Muscle layer of duodenum (tissue), 2 donors: Measurements from ENCODE around the gene SLC27A3.

Experiments
- H3K27ac ChIP-seq: one replicate; pipeline ENCODE4 v1.7.0; 2013; ENCODE audit warnings: mild to moderate bottlenecking, low read length
- H3K27me3 ChIP-seq: one replicate; pipeline ENCODE4 v1.7.0; 2013; ENCODE audit warnings: low read depth, mild to moderate bottlenecking, control low read depth, low read length
- H3K36me3 ChIP-seq, 2 donors: one replicate each; pipeline ENCODE4 v1.7.0; 2013; ENCODE audit warnings: low read length in 2 of 2, control low read depth in 1 of 2, mild to moderate bottlenecking in 1 of 2; ENCODE audit not compliant: insufficient read depth in 2 of 2, control insufficient read depth in 1 of 2
- H3K4me1 ChIP-seq, 2 donors: one replicate each; pipeline ENCODE4 v1.7.0; 2013; ENCODE audit warnings: low read length in 2 of 2, mild to moderate bottlenecking in 2 of 2, control low read depth in 1 of 2, moderate library complexity in 1 of 2; ENCODE audit not compliant: insufficient read depth in 2 of 2, control insufficient read depth in 1 of 2
- H3K4me3 ChIP-seq, 2 donors: one replicate each; pipeline ENCODE4 v1.7.0; 2013; ENCODE audit warnings: low read length in 2 of 2, low read depth in 1 of 2, mild to moderate bottlenecking in 1 of 2
- H3K9me3 ChIP-seq, 2 donors: one replicate each; pipeline ENCODE4 v1.7.0; 2013; ENCODE audit warnings: low read length in 2 of 2, control low read depth in 1 of 2, mild to moderate bottlenecking in 1 of 2; ENCODE audit not compliant: control insufficient read depth in 1 of 2
- donor health status: healthy.

The SLC27A3 gene

GRCh38 chr1:153746174-153746573 lies 29.0 kb upstream of the SLC27A3 start:
- Histone ChIP-seq H3K27ac (no peak overlapping the region), H3K4me3 (no peak overlapping the region), H3K27me3 (no peaks in the 10 kb centered on the region), H3K9me3 (no peaks in the 10 kb centered on the region), H3K36me3 (peaks cover 56 to 73% of the 10 kb centered on the region in 2 donors), H3K4me1 (peaks cover 0 to 13% of the 10 kb centered on the region in 2 donors)

- H3K4me3 ChIP-seq = no peak overlapping the region
- H3K27me3 ChIP-seq = no peaks in the 10 kb centered on the region
- H3K4me1 ChIP-seq = peaks cover 0 to 9% of the 10 kb centered on the region in 2 donors
- no peak overlapping the region for H3K27ac ChIP-seq
- peaks cover 58 to 64% of the 10 kb centered on the region in 2 donors for H3K36me3 ChIP-seq
- H3K9me3 ChIP-seq = no peaks in the 10 kb centered on the region
Observed at GRCh38 chr1:153748903-153749302, 26.3 kb upstream of the SLC27A3 start.

- peaks cover 60 to 64% of the 10 kb centered on the region in 2 donors for H3K36me3 ChIP-seq
- no peak overlapping the region for H3K4me3 ChIP-seq
- no peak overlapping the region for H3K27ac ChIP-seq
- H3K4me1 ChIP-seq = peaks cover 0 to 9% of the 10 kb centered on the region in 2 donors
- no peaks in the 10 kb centered on the region for H3K27me3 ChIP-seq
- H3K9me3 ChIP-seq = no peaks in the 10 kb centered on the region
Observed at GRCh38 chr1:153749408-153750005, 25.7 kb upstream of the SLC27A3 start.

GRCh38 chr1:153750026-153750995 lies 24.9 kb upstream of the SLC27A3 start:
- H3K27ac ChIP-seq = no peak overlapping the region
- H3K4me3 ChIP-seq = no peak overlapping the region
- H3K4me1 ChIP-seq = peaks cover 0 to 9% of the 10 kb centered on the region in 2 donors
- no peaks in the 10 kb centered on the region for H3K27me3 ChIP-seq
- H3K36me3 ChIP-seq = peaks cover 66 to 67% of the 10 kb centered on the region in 2 donors
- no peaks in the 10 kb centered on the region for H3K9me3 ChIP-seq

- Histone ChIP-seq H3K27ac (peak overlapping the region; percentile 34), H3K27me3 (no peaks in the 10 kb centered on the region), H3K4me3 (no peak overlapping the region), H3K4me1 (peaks cover 0 to 6% of the 10 kb centered on the region in 2 donors), H3K9me3 (no peaks in the 10 kb centered on the region), H3K36me3 (peaks cover 62 to 72% of the 10 kb centered on the region in 2 donors)
Observed at GRCh38 chr1:153752072-153752471, 23.1 kb upstream of the SLC27A3 start.

GRCh38 chr1:153752571-153753195 lies 22.5 kb upstream of the SLC27A3 start:
- Histone ChIP-seq H3K9me3 (no peaks in the 10 kb centered on the region), H3K4me1 (peaks cover 0 to 6% of the 10 kb centered on the region in 2 donors), H3K27me3 (no peaks in the 10 kb centered on the region), H3K4me3 (no peak overlapping the region), H3K27ac (peak overlapping the region; percentile 34), H3K36me3 (peaks cover 62 to 72% of the 10 kb centered on the region in 2 donors)

- Histone ChIP-seq H3K4me1 (peaks cover 0 to 1% of the 10 kb centered on the region in 2 donors), H3K27me3 (no peaks in the 10 kb centered on the region), H3K36me3 (peaks cover 56 to 70% of the 10 kb centered on the region in 2 donors), H3K27ac (no peak overlapping the region), H3K4me3 (no peak overlapping the region), H3K9me3 (no peaks in the 10 kb centered on the region)
Observed at GRCh38 chr1:153754266-153754665, 20.9 kb upstream of the SLC27A3 start.

- no peaks in the 10 kb centered on the region for H3K9me3 ChIP-seq
- peaks cover 0 to 3% of the 10 kb centered on the region in 2 donors for H3K4me1 ChIP-seq
- peaks cover 66 to 68% of the 10 kb centered on the region in 2 donors for H3K36me3 ChIP-seq
- no peak overlapping the region for H3K27ac ChIP-seq
- H3K4me3 ChIP-seq = no peak overlapping the region
- no peaks in the 10 kb centered on the region for H3K27me3 ChIP-seq
Observed at GRCh38 chr1:153760440-153760839, 14.8 kb upstream of the SLC27A3 start.

GRCh38 chr1:153763365-153764225 lies 11.6 kb upstream of the SLC27A3 start:
- Histone ChIP-seq H3K27ac (no peak overlapping the region), H3K4me3 (no peak overlapping the region), H3K36me3 (peaks cover 66 to 67% of the 10 kb centered on the region in 2 donors), H3K27me3 (no peaks in the 10 kb centered on the region), H3K9me3 (no peaks in the 10 kb centered on the region), H3K4me1 (peaks cover 0 to 3% of the 10 kb centered on the region in 2 donors)

- Histone ChIP-seq H3K4me3 (no peak overlapping the region), H3K4me1 (peaks cover 0 to 3% of the 10 kb centered on the region in 2 donors), H3K9me3 (no peaks in the 10 kb centered on the region), H3K36me3 (peaks cover 67 to 70% of the 10 kb centered on the region in 2 donors), H3K27me3 (no peaks in the 10 kb centered on the region), H3K27ac (no peak overlapping the region)
Observed at GRCh38 chr1:153764310-153764709, 10.9 kb upstream of the SLC27A3 start.
